Stimulated activated CD4-positive, alpha-beta T cell treated with anti-CD3 and anti-CD28 coated beads, Interleukin-4, amount 100 ng/mL, for 1 hour (primary cell): ENCODE data around the gene LILRA6.
"Not testable (repeated sequence)": the region's sequence is repeated elsewhere in the genome, so short reads cannot be mapped to it uniquely, and the experiment has no call there.

ENCODE experiments used
- DNase-seq: peaks from one replicate; pipeline ENCODE4 v3.0.0-alpha.2; 2020

The LILRA6 gene

DNA sequence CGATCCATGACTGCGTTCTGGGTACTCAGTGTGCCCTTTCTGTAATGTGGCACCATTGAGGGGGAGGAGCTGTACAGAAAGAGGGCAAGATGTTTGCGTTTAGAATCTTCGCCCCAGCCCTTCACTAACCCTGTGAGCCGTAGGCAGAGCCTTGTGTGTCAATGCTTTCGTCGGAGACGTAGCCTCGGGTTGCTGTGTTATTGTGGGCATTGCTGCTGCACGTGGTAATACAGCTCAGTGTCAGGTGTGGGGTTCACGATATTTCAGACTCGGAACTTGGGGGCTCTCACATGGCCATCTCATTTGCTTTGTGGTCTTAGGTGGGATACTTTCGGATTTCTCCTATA lies 35.8 kb downstream of the LILRA6 start:
- DNase-seq: no peak

DNA sequence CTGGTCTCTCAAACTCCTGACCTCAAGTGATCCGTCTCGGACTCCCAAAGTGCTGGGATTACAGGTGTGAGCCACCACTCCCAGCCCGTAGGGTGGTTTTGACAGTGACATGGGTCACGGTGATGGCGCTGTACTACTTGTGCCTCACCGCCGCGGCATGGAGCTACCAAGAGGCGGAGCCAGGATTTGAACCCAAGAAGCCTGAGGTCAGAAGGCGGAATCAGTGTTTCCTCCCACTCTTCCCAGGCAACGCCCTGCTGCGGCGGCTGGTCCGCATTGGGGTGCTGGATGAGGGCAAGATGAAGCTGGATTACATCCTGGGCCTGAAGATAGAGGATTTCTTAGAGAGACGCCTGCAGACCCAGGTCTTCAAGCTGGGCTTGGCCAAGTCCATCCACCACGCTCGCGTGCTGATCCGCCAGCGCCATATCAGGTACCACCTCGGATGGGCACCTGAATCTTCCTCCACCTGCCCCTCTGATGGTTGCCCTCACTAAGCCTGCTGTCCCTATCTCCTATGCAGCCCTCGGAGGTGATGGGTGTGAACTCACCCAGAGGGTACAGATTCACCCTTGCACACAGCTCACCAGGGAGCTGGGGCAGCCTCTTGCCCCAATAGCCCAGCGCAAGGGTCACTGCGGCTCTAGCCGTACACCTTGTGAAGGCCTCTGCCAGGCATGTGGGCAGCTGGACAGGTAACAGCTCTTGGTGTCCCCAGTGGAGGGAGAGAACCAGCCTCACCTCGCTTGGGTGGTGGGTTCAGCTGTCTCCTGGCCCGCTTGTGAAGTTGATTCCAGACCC lies 36.4 kb downstream of the LILRA6 start:
- DNase-seq: no peak

DNA sequence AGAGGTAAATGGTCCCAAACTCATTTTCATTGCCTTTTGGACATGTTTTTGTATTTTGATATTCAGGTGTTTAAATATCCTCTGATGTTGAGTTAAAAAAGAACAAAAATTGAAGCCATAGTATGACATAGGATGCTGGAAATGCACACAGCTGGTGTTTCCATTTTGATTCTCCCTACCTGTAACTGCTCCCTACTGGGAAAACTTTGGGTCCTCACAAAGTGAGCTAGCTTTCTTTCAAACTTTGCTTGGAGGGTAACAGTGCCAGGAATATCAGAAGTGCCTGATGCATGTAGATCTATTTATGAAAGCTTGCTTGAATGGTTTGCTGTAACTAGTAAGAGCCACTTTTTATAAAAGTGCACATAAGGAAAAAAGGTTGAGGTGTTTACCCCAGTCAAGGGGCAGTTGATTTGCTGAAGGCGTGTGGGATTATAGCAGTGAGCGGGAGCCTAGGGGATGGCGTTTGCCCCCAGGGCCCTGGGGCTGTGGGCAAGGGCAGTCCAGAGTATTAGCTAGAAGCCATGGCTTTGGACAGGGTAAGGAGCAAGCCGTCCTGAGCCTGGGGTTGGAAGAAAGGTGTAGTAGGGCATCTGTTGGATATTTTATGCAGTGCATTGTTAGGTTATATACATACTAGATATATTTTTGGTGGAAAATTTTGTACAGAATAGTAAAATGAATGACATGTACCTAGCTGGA lies 37.7 kb downstream of the LILRA6 start:
- no peak for DNase-seq

DNA sequence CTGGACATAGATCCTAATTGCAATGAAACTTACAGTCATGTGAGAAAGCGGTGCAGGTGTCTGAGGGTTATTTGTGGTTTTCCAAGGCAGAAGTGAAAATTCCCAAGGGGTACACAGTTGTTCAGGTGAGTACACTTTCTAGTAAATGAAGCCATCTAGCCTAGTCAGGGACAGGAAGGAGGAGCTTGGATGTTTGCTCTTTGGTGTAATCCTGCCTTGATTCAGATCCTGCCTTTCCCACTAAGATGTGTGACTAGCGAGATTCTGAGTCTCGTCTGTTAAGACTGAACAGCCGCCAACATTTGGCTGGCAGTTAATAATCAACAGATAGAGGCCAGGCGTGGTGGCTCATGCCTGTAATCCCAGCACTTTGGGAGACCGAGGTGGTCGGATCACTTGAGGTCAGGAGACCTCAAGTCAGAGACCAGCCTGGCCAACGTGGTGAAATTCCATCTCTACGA lies 39.4 kb downstream of the LILRA6 start:
- DNase-seq: no peak

DNA sequence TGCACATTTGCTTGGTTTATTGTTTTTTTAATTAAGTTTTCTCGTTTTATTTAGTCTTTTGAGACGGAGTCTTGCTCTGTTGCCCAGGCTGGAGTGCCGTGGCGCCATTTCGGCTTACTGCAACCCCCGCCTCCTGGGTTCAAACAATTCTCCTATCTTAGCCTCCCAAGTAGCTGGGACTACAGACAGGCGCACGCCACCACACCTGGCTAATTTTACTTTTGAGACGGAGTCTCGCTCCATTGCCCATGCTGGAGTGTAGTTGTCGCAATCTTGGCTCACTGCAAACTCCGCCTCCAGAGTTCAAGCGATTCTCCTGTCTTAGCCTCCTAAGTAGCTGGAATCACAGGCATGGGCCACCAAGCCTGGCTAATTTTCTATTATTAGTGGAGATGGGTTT lies 40.6 kb downstream of the LILRA6 start:
- no peak for DNase-seq

DNA sequence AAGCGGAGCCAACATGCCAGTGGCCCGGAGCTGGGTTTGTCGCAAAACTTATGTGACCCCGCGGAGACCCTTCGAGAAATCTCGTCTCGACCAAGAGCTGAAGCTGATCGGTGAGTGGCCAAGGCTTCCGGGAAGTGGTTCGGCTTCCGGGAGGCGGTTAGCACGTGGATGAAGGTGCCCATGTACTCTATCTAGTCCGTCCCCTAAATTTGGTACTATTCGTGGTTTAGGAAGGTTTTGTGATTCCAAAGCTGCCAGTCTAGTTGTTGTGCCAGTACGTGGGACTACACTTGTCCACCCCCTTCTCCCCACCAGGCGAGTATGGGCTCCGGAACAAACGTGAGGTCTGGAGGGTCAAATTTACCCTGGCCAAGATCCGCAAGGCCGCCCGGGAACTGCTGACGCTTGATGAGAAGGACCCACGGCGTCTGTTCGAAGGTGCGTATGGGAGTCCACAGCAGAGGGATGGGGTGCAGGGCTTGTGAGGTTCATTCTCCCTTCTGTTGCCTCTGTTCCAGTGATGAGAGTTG lies 41.4 kb downstream of the LILRA6 start:
- no peak for DNase-seq

DNA sequence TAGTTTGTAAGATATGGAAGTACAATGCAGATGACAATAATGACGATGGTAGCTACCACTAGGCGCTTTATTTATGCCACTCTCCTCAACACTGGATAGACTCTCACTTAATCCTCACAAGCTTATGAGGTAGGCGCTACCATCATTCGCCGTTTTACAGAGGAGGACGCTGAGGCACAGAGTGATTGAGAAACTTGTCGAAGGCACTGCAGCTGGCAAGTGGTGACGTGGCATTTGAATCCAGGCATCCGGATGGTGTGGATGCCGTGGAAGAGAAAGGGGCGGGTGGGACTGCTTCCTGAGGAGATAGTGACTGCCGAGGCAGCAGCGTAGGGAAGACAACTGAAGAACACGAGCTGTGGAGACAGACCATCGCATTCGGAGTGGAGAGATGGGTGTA lies 43.2 kb downstream of the LILRA6 start:
- DNase-seq: no peak

DNA sequence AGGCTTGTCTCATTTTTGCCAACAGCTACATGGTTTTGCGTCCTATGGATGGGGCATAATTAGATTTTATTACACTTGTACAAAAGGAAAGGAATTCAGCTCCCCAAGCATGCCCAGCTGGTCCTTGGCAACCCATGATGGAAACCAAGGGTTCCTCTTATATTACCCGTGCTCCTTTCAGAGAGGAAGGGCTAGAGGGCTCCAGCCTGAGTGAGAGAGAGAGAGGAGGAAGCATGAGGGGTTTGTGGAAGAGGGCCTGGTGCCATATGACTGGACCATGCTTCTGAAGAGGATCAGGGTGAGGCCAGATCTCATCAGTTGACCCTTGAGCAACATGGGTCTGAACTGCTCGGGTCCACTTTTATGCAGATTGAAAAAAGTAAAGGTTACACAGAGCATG lies 45.5 kb downstream of the LILRA6 start:
- DNase-seq: no peak

DNA sequence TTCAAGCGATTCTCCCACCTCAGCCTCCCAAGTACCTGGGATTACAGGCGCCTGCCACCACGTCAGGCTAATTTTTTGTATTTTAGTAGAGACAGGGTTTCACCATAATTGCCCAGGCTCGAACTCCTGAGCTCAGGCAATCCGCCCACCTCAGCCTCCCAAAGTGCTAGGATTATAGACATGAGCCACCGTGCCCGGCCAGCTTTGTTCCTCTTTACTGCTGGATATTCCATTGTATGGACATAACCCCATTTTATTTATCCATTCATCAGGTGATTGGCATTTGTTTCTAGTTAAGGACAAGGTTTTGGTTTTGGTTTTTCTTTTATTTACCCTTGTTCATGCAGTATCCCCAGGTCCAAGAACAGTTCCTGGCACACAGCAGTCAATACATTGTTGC lies 46.1 kb downstream of the LILRA6 start:
- no peak for DNase-seq

DNA sequence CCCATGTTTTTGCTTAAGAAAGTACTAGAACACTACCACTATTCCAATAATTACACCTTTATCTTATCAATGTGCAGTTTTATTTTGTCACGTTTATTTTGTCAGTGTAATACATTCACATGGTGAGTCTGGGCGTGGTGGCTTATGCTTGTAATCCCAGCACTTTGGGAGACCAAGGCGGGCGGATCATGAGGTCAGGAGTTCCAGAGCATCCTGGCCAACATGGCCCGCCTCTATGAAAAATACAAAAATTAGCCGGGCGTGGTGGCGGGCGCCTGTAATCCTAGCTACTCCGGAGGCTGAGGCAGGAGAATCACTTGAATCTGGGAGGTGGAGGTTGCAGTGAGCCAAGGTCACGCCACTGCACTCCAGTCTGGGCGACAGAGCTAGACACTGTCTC lies 48.1 kb downstream of the LILRA6 start:
- DNase-seq: not testable (repeated sequence)

DNA sequence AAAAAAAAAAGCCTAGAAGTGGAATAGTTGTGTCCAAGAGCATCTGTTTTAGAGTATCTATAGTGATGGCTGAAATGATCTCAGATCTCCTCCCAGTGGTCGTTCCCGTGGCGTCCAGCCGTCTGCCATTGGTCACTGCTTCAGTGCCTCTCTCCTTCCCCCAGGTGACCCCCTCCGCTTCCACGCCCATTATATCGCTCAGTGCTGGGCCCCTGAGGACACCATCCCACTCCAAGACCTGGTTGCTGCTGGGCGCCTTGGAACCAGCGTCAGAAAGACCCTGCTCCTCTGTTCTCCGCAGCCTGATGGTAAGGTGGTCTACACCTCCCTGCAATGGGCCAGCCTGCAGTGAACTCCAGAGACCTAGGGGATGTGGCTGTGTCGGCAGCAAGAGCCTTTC lies 49.6 kb downstream of the LILRA6 start:
- no peak for DNase-seq

DNA sequence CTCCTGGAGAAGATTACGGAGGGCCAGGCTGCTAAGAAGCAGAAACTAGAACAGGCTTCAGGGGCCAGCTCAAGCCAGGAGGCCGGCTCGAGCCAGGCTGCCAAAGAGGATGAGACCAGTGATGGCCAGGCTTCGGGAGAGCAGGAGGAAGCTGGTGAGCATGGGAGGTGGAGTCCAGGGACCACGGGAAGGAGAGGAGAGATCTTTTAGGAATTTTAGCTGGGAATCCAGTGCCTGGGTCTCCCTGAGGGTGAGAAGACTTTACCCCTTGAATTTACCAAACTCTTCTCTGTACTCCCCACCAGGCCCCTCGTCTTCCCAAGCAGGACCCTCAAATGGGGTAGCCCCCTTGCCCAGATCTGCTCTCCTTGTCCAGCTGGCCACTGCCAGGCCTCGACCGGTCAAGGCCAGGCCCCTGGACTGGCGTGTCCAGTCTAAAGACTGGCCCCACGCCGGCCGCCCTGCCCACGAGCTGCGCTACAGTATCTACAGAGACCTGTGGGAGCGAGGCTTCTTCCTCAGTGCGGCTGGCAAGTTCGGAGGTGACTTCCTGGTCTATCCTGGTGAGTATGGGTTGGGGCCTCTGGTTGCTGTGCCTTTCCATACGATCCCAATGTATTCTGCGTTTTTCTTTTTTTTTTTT lies 50.7 kb downstream of the LILRA6 start:
- DNase-seq: no peak

DNA sequence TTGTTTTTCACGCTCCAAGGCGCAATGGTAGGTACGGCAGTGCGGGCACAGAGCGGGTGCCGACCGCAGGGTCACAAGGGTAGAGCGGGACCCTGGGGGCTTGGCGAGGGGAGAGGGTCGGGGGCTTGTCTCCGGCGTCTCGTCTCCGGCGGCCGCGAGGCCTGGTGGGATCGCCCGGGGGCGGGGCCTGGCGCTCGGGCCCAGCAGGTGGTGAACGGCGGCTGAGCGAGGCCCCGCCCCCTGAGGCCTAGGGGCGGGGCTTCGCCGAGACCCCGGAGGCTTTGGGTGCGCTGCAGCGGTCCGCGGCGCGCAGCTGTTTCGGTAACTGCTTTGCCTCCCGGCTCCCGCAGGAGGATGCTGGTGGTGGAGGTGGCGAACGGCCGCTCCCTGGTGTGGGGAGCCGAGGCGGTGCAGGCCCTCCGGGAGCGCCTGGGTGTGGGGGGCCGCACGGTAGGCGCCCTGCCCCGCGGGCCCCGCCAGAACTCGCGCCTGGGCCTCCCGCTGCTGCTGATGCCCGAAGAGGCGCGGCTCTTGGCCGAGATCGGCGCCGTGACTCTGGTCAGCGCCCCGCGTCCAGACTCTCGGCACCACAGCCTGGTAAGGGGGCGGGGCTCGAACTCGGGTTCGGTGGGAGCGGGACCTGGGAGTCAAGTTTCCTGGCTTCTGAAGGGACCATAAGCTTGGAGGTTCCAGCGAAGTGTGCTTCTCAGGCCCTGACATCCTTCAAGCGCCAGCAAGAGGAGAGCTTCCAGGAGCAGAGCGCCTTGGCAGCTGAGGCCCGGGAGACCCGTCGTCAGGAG lies 51.4 kb downstream of the LILRA6 start, which contains the start of gene TSEN34:
TSEN34 (plus strand) TSS at position 298 of the 800 bp plus-strand sequence; CDS start at position 355, 57 bp downstream.
- peak; percentile 87 for DNase-seq

DNA sequence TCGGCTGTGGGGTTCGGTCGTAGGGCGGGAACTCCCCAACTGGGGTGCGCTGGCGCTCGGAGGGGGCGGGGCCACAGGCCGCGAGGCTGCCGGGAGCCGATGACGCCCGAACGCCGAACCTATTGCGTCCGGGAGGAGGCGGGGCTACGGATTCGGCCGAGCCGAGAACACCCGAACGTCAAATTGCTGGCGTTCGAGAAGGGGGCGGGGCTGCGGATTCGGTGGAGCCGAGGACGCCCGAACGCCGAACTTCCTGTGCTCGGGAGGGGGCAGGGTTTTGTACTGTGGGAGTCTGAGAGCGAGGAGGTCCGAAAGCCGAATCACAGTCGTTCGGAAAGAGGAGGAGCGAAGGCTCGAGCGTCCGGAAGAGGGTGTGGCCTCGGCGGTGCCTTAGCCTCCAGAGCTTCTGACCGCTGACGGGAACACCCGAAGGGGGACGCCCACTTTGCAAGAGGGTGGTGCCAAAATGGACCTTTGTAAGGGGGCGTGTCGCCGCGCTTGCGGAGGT lies 52.0 kb downstream of the LILRA6 start:
- DNase-seq: peak; percentile 100

DNA sequence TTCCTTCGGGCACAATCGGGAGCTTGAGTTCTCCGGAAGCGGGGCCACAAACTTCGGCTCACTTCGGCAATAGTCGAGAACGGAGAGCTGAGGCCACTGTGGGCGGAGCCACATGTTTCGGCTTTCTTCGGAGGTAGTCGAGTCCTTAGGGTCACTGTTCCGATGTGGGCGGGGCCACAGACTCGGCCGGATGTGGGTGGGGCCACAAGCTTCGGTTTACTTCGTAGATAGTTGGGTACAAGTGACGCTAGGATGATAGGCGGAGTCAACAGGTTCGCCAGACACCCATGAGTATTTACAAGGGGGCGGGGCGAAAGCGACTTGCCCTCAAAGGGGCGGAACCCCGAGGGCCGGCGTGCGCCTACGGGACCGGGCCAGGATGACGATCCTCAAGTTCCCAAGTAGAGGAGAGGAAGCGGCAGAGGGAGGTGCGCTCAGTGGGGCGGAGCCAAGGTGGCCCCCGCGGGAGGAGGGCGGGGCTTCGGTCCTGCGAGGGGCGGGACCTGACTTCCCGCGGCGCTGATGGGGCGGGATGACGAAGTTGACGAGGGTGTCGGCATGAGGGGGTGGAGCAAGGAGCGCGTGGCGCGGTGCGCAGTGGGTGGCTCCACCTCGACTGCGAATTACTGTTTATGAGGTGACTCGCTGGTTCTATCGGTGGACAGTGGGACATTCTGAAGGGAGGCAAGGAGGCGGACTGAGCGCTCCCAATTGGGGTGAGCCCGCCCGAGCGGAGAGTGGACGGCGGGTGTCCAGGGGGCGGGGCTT lies 52.7 kb downstream of the LILRA6 start:
- DNase-seq: peak; percentile 100

DNA sequence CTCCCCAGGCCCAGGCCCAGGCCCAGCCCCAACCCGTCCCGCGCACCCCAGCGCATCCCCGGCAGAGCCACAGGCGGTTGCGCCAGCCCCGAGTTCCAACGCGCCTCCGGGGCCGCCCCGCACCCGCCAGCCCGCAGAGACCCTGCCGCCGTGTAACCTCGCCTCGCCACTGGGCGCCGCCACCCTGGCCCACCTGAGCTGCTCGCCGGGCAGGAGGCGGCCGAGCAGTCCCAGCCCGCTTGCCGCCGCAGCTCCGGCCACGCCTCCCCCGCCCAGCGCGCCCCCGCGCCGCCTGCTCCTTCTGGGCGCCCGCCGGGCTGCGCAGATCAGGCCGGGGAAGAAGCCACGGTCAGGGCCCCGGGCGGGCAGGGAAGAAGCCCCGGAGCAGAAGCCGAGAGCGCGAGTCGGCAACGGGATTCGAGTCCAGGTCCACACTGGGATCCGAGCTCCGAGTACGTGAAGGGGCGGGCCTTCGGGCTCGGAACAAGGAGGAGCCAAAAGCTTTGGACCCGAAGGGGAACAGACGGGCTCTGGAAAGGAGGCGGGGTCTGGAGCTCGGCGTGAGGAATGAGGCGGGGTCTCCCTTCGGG lies 53.4 kb downstream of the LILRA6 start, which contains the start of gene MBOAT7:
MBOAT7 (minus strand) TSS at position 436 of the 590 bp plus-strand sequence. CDS start 1,072 bp downstream, outside the sequence.
- DNase-seq: no peak

DNA sequence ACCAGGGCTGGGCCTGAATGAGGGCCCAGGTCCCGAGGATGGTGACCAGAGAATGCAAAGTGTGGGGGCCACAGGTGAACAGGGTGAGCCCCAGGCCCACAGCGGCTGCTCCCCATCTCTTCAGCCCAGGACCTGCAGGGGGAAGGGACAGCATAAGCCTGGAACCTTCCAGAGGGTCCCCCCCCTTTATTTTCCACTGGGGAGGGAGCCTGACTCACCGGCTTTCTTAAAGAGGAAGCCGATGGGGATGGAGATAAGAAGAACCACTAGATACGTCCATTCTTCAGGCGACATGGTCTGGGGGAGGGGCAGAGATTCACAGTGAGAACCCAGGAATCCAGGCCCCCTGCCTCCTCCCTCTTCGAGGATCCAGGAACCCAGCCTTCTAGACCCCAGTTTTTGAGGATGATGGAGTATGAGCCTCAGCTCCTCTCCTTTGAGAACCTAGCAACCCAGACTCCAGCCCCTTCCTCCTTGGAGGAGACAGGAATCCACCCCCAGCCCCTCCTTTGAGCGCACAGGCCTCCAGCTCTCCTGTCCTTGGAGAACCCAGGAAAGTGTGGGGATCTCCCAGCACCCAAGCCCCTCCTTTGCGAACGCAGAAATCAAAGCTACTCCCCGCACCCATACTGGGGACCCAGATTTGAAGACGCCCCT lies 54.2 kb downstream of the LILRA6 start:
- peak; percentile 38 for DNase-seq

DNA sequence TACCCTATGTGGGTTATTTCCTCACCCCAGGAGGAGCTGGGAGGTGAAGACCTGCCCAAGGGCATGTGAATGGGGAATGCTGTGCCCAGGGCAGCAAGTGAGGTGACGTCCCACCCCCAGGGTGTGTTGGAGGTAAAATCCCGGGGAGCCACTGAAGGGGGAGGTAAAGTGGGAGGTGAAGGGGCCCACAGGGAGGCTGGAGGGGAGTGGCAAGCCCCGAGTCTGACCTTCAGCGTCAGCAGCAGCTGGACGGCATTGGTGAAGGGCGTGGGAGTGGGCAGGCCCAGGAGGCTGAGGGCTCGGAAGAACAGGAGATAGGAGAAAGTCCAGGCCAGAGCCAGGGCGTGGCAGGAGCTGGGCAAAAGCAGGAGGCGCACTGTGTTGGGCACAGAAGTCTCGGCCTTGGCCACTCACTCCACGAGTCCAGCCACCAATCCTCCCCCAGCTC lies 55.6 kb downstream of the LILRA6 start:
- no peak for DNase-seq
